Measurements from ENCODE around the gene ATR. TPM values are rescaled to one million over a fixed set of nuclear protein-coding genes. Genes with fewer than 3 reads are reported as not detected.

The ATR gene
- total RNA-seq, 2 donors from 2014 or later: 45.8 to 65.5 TPM

DNA sequence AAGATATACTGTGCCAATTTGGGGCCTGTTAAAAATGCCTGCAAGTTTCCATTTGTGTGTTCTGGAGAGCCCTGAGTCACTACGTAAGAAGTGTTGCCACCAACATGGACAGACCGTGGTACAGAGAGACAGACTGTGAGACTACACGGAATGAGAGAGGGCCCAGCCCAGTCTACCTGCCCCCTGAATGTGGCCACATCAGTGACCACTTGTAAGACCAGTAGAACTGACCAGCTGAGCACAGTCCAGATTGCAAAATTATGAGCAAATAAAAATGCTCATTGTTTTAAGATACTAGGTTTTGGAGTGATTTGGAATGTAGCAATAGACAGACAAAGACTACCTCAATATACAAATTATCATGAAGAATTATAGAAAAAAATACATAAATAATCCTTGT is 42.0 kb downstream of the ATR start:
- no peaks in the 10 kb centered on the region for H3K4me1 Mint-ChIP-seq (ENCODE audit: low read depth in 2 of 2)
- no peak overlapping the region for H3K4me3 Mint-ChIP-seq
- H3K36me3 Mint-ChIP-seq: peaks cover 35% of the 10 kb centered on the region
- ATAC-seq (no peak), DNase-seq (ENCODE audit: low spot score) (no peak)
- no peaks in the 10 kb centered on the region for H3K27me3 Mint-ChIP-seq
- no peak overlapping the region for H3K27ac Mint-ChIP-seq
- H3K9me3 Mint-ChIP-seq: no peaks in the 10 kb centered on the region

DNA sequence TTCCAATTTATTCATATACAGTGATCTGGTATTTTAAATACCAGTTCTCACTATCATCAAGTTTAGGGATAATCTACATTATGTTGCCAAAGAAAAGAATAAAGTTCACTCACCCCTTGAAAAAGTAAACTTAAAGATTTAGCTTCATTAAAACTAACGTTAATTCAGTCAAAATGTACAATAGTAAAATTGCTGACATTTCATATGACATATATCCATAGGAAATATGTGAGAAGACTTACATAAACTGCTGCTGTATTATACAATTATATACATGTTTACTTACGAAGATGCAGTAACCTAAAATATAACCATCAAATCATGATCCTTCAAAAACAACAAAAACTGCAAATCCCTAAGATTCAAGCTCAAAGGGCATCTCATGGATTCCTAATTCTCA is 44.0 kb downstream of the ATR start:
- peaks cover 34% of the 10 kb centered on the region for H3K36me3 Mint-ChIP-seq

DNA sequence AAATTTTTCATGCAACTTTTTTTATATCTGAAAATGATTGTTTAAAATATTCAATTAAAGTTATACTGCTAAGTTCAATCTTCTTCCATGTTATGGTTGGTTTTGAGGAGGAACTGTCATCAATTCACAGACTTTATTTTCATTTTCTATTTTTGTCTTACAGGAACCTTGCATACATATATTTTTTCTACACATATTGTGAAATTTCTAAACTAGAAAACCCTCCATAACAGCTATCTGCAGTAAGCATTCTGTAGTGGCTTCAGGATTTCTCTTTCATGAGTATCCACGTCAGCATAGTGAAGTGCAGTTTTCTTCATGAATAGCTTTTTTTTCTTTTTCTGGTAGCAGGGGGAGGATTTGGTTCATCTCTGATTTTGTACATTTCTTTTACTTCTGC is 48.2 kb downstream of the ATR start:
- DNase-seq (ENCODE audit: low spot score): no peak
- peaks cover 34% of the 10 kb centered on the region for H3K36me3 Mint-ChIP-seq
- H3K4me3 Mint-ChIP-seq: peak overlapping the region; percentile 43
- H3K9me3 Mint-ChIP-seq: no peaks in the 10 kb centered on the region
- H3K27ac Mint-ChIP-seq: peak overlapping the region; percentile 51 to 57
- ATAC-seq: no peak
- no peaks in the 10 kb centered on the region for H3K27me3 Mint-ChIP-seq
- peaks cover 11 to 13% of the 10 kb centered on the region in 2 donors for H3K4me1 Mint-ChIP-seq (ENCODE audit: low read depth in 2 of 2)

More for the DNA sequence above, 44.0 kb downstream of the ATR start:
- no peak overlapping the region for H3K4me3 Mint-ChIP-seq
- H3K9me3 Mint-ChIP-seq: no peaks in the 10 kb centered on the region
- DNase-seq (ENCODE audit: low spot score) (no peak), ATAC-seq (no peak)
- peaks cover 11 to 13% of the 10 kb centered on the region in 2 donors for H3K4me1 Mint-ChIP-seq (ENCODE audit: low read depth in 2 of 2)
- no peak overlapping the region for H3K27ac Mint-ChIP-seq
- H3K27me3 Mint-ChIP-seq: no peaks in the 10 kb centered on the region

DNA sequence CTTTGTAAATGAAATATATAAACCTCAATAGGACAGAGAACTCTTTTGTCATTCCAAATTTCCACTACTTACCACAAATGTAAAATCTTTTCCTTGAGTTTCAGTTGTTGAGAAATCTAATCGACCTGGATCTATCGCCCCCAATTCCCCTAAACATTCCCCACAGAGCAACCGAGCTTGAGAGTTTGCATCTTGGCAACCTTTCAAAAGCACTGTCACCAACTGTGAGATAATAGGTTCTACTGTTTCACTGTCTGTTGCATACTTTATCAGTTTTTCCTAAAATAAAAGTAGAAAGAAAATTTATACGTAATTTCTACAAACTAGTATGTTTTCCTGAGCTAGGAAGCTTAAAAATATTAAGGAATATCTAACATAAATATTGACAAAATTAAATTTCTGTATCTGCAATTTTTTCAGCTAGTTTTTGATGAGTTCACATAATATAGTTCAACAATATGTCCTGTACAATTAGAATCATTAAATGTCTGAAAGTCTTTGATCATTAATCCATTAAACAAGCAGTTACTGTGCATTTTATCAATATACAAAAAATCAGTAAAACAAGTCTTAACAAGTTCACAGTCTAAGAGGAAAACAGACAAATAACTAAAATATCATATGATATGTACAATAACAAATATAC is 54.5 kb downstream of the ATR start:
- Mint-ChIP-seq H3K27ac (no peak overlapping the region), H3K4me3 (no peak overlapping the region), H3K27me3 (no peaks in the 10 kb centered on the region), H3K36me3 (peaks cover 7% of the 10 kb centered on the region), H3K9me3 (no peaks in the 10 kb centered on the region), H3K4me1 (ENCODE audit: low read depth in 2 of 2) (no peaks in the 10 kb centered on the region)
- DNase-seq (ENCODE audit: low spot score): no peak
- no peak for ATAC-seq

DNA sequence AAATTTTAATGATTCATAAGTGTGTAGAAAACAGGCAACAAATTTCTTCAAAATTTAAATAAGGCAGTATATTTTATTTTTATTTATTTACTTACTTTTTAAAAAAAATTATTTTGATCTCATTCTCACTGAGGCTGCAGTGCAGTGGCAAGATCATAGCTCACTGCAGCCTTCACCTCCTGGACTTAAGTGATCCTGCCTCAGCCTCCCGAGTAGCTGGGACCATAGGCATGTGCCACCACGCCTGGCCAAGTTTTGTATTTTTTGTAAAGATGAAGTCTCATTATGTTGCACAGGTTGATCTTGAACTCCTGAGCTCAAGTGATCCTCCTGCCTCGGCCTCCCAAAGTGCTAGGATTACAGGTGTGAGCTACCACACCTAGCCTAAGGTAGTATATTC is 69.5 kb downstream of the ATR start:
- ATAC-seq: no peak
- no peak for DNase-seq (ENCODE audit: low spot score)
- H3K36me3 Mint-ChIP-seq: peaks cover 17% of the 10 kb centered on the region

DNA sequence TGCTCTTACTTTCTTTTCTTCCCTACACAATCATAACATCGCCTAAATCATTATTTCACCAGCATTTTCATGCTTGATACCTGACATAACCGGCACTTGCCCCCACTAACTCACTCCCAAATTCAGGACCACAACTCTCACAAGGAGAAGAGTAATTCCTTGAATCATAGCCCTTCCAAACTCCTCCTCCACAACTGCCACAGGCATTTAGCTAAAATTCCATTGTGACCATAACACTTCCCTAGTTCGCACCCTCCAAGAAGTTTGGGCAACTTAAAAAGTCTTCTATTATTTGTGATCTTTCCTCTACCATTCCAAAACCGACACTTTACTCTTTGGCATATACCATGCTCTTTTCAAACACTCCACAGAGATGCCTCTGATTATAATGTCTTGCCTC is 71.3 kb downstream of the ATR start:
- no peak for DNase-seq (ENCODE audit: low spot score)
- H3K4me1 Mint-ChIP-seq (ENCODE audit: low read depth in 2 of 2): peaks cover 5 to 7% of the 10 kb centered on the region in 2 donors
- H3K36me3 Mint-ChIP-seq: peaks cover 22% of the 10 kb centered on the region
- no peaks in the 10 kb centered on the region for H3K9me3 Mint-ChIP-seq
- no peak overlapping the region for H3K4me3 Mint-ChIP-seq
- no peak for ATAC-seq
- no peaks in the 10 kb centered on the region for H3K27me3 Mint-ChIP-seq
- H3K27ac Mint-ChIP-seq: peak overlapping the region in 1 of 2 donors; percentile 34

More for the DNA sequence above, 69.5 kb downstream of the ATR start:
- H3K27me3 Mint-ChIP-seq: no peaks in the 10 kb centered on the region
- peaks cover 5 to 7% of the 10 kb centered on the region in 2 donors for H3K4me1 Mint-ChIP-seq (ENCODE audit: low read depth in 2 of 2)
- peak overlapping the region; percentile 51 for H3K4me3 Mint-ChIP-seq
- no peaks in the 10 kb centered on the region for H3K9me3 Mint-ChIP-seq
- peak overlapping the region; percentile 55 to 94 for H3K27ac Mint-ChIP-seq

DNA sequence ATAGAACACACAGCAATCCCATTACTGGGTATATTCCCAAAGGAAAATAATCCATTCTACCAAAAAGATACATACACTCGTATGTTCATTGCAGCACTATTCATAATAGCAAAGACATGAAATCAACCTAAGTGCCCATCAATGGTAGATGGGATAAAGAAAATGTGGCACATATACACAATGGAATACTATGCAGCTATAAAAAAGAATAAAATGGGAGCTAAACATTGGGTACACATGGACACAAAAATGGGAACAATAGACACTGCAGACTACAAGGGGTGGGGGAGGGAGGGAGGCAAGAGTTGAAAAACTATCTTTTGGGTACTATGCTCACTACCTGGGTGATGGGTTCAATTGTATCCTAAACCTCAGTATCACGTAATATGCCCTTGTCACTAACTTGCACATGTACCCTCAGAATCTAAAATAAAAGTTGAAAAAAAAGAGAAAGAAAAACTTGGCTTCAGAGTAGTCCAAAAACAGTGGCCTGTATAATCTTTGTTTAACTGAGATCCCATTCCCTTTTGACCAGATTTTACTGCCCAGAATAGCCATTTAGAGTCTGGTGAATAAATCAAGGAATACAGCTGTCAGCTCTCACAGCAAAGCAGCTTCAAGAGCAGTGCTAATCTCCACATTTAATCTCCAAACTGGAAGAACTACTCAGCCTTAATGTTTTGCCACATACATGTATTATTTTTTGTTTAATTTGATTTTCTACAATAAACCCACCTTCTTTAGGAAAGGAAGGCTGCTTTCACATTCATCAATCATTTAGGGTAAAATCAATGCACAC is 76.1 kb downstream of the ATR start:
- H3K36me3 Mint-ChIP-seq: peaks cover 24% of the 10 kb centered on the region
- no peak overlapping the region for H3K4me3 Mint-ChIP-seq
- H3K4me1 Mint-ChIP-seq (ENCODE audit: low read depth in 2 of 2): peaks cover 4% of the 10 kb centered on the region in 2 donors
- no peak for DNase-seq (ENCODE audit: low spot score)
- no peaks in the 10 kb centered on the region for H3K9me3 Mint-ChIP-seq
- ATAC-seq: no peak
- no peak overlapping the region for H3K27ac Mint-ChIP-seq
- no peaks in the 10 kb centered on the region for H3K27me3 Mint-ChIP-seq

DNA sequence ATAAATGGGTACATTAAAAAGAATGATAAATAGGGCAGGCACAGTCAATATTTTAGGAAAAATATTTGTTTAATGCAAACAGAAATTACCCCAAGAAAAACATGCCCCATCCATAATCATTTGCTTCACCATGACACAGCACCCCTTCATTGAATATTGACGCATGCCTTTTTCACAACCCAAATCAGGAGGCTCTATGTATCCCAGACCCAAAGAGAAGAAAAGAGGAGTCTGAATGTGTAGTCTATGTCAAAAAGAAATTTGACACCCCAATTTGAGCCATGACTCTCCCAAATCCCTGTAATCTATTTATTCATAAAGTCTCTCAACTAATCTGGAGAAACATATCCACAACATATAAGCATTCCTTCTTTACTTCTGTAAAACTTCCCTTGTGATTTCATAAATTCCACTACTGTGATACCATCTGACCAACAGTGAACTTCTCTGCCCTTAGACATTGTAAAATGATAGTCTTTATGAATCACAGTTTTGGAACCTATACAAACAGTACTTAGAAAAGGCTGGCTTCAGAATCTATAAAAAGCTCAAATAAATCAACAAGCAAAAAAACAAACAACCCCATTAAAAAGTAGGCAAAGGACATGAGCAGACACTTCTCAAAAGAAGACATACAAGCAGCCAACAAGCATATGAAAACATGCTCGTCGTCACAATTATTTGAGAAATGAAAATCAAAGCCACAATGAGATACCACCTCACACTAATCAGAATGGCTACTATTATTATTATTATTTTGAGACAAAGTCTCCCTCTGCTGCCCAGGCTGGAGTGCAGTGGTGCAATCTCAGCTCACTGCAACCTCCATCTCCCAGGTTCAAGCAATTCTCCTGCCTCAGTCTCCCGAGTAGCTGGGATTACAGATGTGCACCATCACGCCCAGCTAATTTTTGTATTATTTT is 77.3 kb downstream of the ATR start:
- Mint-ChIP-seq H3K27ac (no peak overlapping the region), H3K27me3 (no peaks in the 10 kb centered on the region), H3K36me3 (peaks cover 20% of the 10 kb centered on the region)

DNA sequence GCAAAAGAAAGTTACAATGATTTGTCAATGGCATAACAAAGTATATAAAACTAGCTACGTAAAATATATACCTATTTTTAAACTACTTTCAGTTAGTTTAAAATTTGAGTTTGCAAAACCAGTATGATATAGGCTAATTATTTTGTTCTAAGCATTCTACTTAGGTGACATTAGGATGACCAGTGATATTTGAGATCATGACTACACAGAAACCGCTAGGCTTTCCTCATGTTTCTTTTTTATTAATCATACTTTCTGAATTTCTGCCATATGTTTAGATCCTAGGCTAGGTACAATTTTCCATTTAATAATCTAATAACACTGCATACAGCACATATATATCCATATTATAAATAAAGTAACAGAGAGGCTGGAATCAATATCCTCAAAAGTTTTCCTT is 78.3 kb downstream of the ATR start:
- H3K27ac Mint-ChIP-seq: no peak overlapping the region

More for the DNA sequence above, 77.3 kb downstream of the ATR start:
- ATAC-seq: no peak
- no peak for DNase-seq (ENCODE audit: low spot score)
- H3K4me1 Mint-ChIP-seq (ENCODE audit: low read depth in 2 of 2): no peaks in the 10 kb centered on the region
- H3K9me3 Mint-ChIP-seq: no peaks in the 10 kb centered on the region
- no peak overlapping the region for H3K4me3 Mint-ChIP-seq

DNA sequence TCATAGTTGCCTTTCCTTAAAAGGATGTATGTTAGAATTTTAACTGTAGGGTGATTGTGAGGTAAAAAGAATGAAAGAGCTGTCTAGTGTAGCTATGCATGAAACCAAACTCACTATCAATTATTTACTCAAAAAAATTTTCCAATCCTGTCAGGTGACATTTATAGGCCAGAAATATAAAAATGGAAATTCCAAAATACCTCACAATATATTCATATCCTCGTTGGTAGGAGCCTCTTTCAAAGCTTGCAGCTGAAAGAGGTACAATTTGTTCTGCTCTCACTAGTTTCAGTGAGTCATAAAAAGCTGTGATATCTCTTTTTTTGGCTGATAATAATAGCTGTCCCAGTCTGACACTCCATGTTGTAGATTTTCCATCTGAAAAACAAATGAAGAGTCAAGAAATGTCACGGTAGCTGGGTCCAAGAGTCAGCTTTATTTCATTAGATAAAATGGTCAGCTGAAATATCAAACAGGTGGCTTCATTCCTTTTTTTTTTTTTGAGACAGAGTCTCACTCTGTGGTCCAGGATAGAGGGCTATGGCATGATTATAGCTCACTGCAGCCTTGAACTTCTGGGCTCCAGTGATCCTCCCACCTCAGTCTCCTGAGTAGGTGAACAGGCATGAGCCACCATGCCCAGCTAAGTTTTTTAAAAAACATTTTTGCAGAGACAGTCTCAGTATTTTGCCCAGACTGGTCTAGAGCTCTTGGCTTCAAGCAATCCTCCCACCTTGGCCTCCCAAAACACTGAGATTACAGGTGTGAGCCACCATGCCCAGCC is 79.9 kb downstream of the ATR start:
- peaks cover 20% of the 10 kb centered on the region for H3K36me3 Mint-ChIP-seq
- ATAC-seq: no peak
- H3K27me3 Mint-ChIP-seq: no peaks in the 10 kb centered on the region
- H3K4me1 Mint-ChIP-seq (ENCODE audit: low read depth in 2 of 2): no peaks in the 10 kb centered on the region
- no peak for DNase-seq (ENCODE audit: low spot score)
- no peaks in the 10 kb centered on the region for H3K9me3 Mint-ChIP-seq
- H3K4me3 Mint-ChIP-seq: no peak overlapping the region
- H3K27ac Mint-ChIP-seq: no peak overlapping the region

More for the DNA sequence above, 78.3 kb downstream of the ATR start:
- DNase-seq (ENCODE audit: low spot score) (no peak), ATAC-seq (no peak)
- no peaks in the 10 kb centered on the region for H3K27me3 Mint-ChIP-seq
- no peak overlapping the region for H3K4me3 Mint-ChIP-seq
- peaks cover 10% of the 10 kb centered on the region for H3K36me3 Mint-ChIP-seq
- H3K4me1 Mint-ChIP-seq (ENCODE audit: low read depth in 2 of 2): no peaks in the 10 kb centered on the region
- H3K9me3 Mint-ChIP-seq: no peaks in the 10 kb centered on the region

DNA sequence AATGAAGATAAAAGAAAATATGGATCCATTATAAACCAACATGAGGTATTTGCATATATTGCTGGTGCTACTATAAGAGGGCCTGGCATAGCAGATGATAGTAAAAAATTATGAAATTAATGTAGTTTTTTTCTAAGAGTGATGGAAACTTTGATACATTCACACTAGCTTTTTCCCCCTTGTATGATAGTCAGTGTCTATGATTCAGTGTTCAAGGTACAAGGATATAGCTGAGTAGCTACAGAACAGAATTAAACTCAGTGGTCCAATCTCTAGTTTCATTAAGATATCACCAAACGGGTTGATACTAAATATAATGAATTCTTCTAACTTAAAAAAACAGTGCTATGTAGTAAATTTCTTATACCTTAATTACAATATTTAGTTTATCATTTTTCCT is 80.8 kb downstream of the ATR start:
- ATAC-seq: no peak
- H3K27me3 Mint-ChIP-seq: no peaks in the 10 kb centered on the region
- no peaks in the 10 kb centered on the region for H3K9me3 Mint-ChIP-seq
- H3K27ac Mint-ChIP-seq: no peak overlapping the region
- peaks cover 18% of the 10 kb centered on the region for H3K36me3 Mint-ChIP-seq
- H3K4me3 Mint-ChIP-seq: no peak overlapping the region
- no peaks in the 10 kb centered on the region for H3K4me1 Mint-ChIP-seq (ENCODE audit: low read depth in 2 of 2)
- DNase-seq (ENCODE audit: low spot score): no peak

DNA sequence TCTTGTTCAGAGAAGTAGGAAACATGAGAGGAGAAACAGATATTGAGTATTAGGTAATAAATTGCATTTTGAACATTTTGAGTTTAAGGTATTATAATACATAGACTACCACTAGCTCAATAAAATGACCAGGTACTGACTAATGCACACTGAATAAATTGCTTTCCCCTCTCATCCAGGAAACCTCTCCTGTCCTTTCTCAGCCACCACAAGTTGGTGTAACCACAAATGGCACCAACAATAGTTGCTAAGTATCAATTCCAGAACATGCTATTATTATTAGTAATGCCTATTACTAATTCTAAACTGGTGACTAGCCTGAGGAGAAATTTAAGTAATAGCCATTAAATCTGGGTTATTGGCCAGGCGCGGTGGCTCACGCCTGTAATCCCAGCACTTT is 83.4 kb downstream of the ATR start:
- ATAC-seq (no peak), DNase-seq (ENCODE audit: low spot score) (no peak)
- Mint-ChIP-seq H3K4me3 (no peak overlapping the region), H3K9me3 (no peaks in the 10 kb centered on the region), H3K4me1 (ENCODE audit: low read depth in 2 of 2) (no peaks in the 10 kb centered on the region), H3K36me3 (peaks cover 29% of the 10 kb centered on the region), H3K27ac (no peak overlapping the region), H3K27me3 (no peaks in the 10 kb centered on the region)

DNA sequence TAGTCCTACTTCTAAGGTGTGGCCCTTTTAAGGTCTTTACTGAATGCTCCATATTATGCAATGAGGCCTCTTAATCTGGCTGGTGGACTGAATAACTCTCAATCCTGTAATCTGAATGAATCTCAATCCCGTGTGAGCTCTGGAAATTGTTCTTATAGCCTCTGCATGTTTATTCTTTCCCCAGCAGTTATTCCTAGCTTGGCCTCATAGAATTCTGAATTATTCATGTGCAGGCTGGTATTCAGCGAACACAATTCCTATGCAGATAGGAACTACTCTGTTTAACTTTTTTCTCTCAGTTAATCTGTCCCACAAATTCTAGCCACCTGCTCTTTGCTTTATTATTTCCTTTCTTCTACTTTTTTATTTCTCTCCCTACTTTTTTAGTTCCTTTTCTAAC is 86.3 kb downstream of the ATR start:
- Mint-ChIP-seq H3K4me3 (no peak overlapping the region), H3K27ac (no peak overlapping the region), H3K4me1 (ENCODE audit: low read depth in 2 of 2) (no peaks in the 10 kb centered on the region), H3K27me3 (no peaks in the 10 kb centered on the region), H3K36me3 (peaks cover 44% of the 10 kb centered on the region), H3K9me3 (no peaks in the 10 kb centered on the region)
- DNase-seq (ENCODE audit: low spot score) (no peak), ATAC-seq (no peak)

Data from natural killer cell treated with Interleukin-12 subunit alpha and Interleukin-12 subunit beta and Interleukin-15 and Interleukin-18, amount 100 ng/mL, for 72 hours (primary cell).